ENCODE measurements around the gene HBP1.

HBP1 gene, protein sequence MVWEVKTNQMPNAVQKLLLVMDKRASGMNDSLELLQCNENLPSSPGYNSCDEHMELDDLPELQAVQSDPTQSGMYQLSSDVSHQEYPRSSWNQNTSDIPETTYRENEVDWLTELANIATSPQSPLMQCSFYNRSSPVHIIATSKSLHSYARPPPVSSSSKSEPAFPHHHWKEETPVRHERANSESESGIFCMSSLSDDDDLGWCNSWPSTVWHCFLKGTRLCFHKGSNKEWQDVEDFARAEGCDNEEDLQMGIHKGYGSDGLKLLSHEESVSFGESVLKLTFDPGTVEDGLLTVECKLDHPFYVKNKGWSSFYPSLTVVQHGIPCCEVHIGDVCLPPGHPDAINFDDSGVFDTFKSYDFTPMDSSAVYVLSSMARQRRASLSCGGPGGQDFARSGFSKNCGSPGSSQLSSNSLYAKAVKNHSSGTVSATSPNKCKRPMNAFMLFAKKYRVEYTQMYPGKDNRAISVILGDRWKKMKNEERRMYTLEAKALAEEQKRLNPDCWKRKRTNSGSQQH

DNA sequence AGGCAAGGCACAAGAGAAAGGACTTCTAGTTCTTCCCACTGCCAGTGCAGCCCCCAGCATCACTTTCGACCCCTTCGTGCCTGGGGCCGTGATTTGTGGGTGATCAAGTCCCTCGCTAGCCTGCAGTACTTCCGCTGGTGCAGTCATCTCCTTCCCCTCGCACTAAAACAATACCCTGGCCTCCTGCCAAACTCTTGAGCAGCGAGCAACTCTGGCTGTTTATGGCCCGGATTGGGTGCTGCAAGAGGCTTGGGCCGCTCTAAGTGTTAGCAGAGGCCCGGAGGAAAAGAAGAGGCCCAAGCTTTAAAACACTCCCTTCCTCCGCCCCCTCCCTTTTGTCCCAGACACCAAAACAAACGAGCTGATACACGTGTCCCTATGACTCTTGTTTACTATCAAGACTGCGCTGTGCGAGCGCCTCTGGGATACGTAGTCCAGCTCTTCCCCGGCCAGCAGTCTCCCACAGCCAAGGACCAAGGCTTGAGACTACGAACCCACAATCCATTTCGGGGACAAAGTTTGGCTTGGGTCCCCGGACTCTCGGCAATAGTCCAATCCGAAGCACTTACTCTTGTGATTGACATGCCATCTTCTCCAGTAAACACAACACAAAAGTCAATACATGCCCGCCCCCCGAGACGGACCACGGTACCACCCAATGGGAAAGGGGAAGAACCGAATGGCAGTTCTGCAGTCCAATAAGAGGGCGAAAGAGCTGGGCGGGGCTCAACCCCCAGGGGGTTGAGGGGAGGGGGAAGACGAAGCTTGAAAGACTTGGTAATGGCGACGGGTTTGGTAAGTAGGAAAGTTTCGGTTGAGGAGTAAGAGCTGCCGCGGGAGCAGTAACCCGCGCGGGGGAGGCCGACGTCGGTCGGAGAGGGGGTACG is at the start of gene HBP1:
Gene HBP1 (plus strand): TSS at position 771 of the 887 bp plus-strand sequence. CDS start 10,891 bp downstream, outside the sequence.
- ChIA-PET CTCF (interaction anchor here (0.7 to 1.6 kb wide), 9 partner anchors 12 to 706 kb away, joined by 3 to 6 read pairs (median 4); partner anchors contain the start of genes CBLL1 and CCDC71L), POLR2A (interaction anchor here (0.5 to 2.5 kb wide), 14 partner anchors 9 to 1291 kb away, joined by 3 to 10 read pairs (median 4); no protein-coding TSS in a partner anchor)
- DNase-seq (ENCODE audit: extremely low spot score): peak; percentile 93

DNA sequence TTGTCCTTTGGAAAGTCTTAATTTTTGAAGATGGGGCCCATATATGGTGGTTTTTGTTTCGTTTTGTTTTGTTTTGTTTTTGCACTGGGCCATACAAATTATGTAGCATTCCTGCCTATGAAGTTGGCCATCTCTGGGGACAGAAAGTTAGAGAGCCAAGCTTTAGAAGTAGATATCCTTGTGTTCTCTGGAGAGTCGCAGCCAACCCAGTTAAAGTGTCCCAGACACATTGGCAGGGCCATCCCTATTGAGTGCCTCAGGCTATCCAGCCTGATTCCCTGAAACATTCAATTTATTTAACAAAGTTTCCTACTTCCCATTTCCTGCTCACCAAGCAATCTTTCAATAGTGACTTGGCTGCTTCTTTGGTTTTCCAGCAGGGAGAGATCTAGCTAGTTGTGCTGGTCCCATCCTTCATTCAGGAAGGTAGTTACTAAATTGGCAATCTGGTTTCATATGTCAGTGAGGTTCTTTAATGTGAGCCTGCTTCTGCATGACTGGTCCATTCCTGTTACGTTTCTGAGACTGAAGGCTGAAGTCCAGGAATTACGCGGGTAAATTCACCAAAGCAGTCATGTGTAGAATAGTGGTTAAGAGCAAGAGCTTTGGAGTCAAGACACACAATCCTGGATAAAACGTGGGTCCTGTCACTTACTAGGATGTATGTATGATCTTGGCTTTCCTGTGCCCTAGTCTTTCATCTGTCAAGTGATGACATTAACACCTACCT is 49.3 kb upstream of the HBP1 start:
- TF ChIP-seq, protein P1, sequence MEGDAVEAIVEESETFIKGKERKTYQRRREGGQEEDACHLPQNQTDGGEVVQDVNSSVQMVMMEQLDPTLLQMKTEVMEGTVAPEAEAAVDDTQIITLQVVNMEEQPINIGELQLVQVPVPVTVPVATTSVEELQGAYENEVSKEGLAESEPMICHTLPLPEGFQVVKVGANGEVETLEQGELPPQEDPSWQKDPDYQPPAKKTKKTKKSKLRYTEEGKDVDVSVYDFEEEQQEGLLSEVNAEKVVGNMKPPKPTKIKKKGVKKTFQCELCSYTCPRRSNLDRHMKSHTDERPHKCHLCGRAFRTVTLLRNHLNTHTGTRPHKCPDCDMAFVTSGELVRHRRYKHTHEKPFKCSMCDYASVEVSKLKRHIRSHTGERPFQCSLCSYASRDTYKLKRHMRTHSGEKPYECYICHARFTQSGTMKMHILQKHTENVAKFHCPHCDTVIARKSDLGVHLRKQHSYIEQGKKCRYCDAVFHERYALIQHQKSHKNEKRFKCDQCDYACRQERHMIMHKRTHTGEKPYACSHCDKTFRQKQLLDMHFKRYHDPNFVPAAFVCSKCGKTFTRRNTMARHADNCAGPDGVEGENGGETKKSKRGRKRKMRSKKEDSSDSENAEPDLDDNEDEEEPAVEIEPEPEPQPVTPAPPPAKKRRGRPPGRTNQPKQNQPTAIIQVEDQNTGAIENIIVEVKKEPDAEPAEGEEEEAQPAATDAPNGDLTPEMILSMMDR (IDR thresholded peaks at IDR 0.05; ENCODE audit: control extremely low read depth, extremely low read depth, low read depth, missing control alignments): no peak
- ChIA-PET POLR2A (no interaction called here), CTCF (interaction anchor here (2.3 kb wide), 1 partner anchor 13 kb away, joined by 7 read pairs; no protein-coding TSS in a partner anchor)
- DNase-seq (ENCODE audit: extremely low spot score): no peak

More for the DNA sequence above, at the start of gene HBP1:
- TF ChIP-seq, protein P1 (IDR thresholded peaks at IDR 0.05; ENCODE audit: control extremely low read depth, extremely low read depth, low read depth, missing control alignments): no peak

DNA sequence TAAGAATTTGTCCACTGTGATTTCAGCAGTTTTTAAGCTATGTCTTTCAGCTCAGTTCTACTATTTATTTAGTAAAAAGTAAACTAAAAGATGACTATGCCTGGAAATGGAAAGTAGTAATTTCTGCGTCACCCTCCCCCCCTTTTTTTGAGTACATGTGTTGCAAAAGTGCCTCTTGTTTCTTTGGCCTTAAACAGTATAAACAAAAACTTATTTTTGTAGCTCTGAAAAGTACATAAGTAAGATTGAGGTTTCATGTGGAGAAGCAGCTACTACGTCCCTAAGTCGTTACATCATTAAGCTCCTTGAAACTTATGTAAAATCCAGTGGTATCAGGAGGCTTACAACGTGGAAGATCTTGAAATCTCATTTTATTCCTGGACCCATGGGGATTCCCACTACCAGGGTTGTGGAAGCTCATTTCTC is 46.3 kb upstream of the HBP1 start:
- ChIA-PET CTCF (interaction anchor here (0.9 to 2.9 kb wide), 6 partner anchors 9 to 342 kb away, joined by 3 to 15 read pairs (median 5); partner anchors contain the start of gene PIK3CG), POLR2A (interaction anchor here (0.6 kb wide), 1 partner anchor 15 kb away, joined by 3 read pairs; no protein-coding TSS in a partner anchor)
- TF ChIP-seq, protein P1 (IDR thresholded peaks at IDR 0.05; ENCODE audit: control extremely low read depth, extremely low read depth, low read depth, missing control alignments): no peak
- DNase-seq (ENCODE audit: extremely low spot score): no peak

DNA sequence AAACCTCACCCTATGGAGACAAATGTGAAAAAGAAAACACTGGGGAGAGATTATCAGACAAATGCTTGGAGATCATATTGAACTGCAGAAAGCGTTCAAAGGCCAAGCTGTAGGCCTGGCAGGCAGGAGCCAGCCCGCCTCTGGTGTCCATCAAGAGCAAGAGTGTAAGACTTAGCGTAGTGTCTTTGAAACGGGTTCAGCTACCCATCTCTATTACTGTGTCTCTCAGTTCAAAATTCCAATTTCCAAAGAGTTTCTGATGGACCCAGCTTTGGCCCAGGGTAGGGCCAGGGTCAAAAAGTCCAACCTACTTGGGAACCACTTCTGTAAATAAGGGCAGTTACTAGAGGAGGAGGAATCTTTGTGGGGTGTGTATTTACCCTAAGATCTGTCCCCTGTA is 45.4 kb upstream of the HBP1 start:
- no peak for DNase-seq (ENCODE audit: extremely low spot score)
- TF ChIP-seq, protein P1 (IDR thresholded peaks at IDR 0.05; ENCODE audit: control extremely low read depth, extremely low read depth, low read depth, missing control alignments): no peak
- ChIA-PET POLR2A (no interaction called here), CTCF (interaction anchor here (0.9 to 2.9 kb wide), 4 partner anchors 8 to 258 kb away, joined by 3 to 15 read pairs (median 6); partner anchors contain the start of gene PIK3CG)

DNA sequence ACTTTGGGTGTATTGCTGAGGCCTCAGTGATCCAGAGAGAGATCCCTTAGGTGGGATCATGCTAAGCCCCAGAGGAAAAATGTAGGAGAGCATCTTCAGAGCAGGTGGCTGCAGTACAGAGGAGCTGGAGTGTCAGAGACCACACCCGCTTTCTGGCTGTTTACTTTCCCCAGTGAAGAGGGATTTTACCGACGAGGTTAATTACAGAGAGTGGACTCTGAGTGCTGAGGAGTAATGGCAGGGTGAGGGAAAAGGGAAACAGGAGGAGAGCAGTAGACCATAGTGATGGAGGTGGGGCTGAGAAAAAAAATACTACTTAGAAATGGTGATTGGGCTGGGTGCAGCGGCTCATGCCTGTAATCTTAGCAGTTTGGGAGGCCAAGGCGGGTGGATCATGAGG is 43.3 kb upstream of the HBP1 start:
- DNase-seq (ENCODE audit: extremely low spot score): no peak
- ChIA-PET POLR2A (interaction anchor here (0.7 kb wide), 1 partner anchor 14 kb away, joined by 8 read pairs; no protein-coding TSS in a partner anchor), CTCF (interaction anchor here (1.0 kb wide), 1 partner anchor 22 kb away, joined by 3 read pairs; no protein-coding TSS in a partner anchor)

More for the DNA sequence above, 43.3 kb upstream of the HBP1 start:
- TF ChIP-seq, protein P1 (IDR thresholded peaks at IDR 0.05; ENCODE audit: control extremely low read depth, extremely low read depth, low read depth, missing control alignments): no peak
